Esophagus muscularis mucosa (tissue), 4 donors: Measurements from ENCODE around the gene AWAT2. TPM values are rescaled to one million over a fixed set of nuclear protein-coding genes. Genes with fewer than 3 reads are reported as not detected.

Source experiments
- DNase-seq: peaks from one replicate; pipeline ENCODE4 v3.0.0-alpha.2; 2017; ENCODE audit errors: extremely low spot score
- H3K27ac ChIP-seq, 4 donors: fragments of 200-600 bp; sonication (generic); replicated peaks in 1 of 4; 1 replicate in 3 of 4; 2 replicates in 1 of 4; pipeline ENCODE4 v1.5.1; 2016 to 2019; ENCODE audit warnings: mild to moderate bottlenecking in 1 of 4
- H3K27me3 ChIP-seq, 4 donors: fragments of 200-600 bp; sonication (generic); one replicate each; pipeline versions ENCODE4 v1.5.1 to v1.6.0; 2016 to 2019
- H3K36me3 ChIP-seq, 4 donors: fragments of 200-600 bp; sonication (generic); one replicate each; pipeline ENCODE4 v1.5.1; 2016 to 2019
- H3K4me1 ChIP-seq, 4 donors: fragments of 200-600 bp; sonication (generic); one replicate each; pipeline ENCODE4 v1.5.1; 2016 to 2019
- H3K4me3 ChIP-seq, 4 donors: fragments of 200-600 bp; sonication (generic); 1 replicate in 2 of 4; 2 replicates in 2 of 4; pipeline ENCODE4 v1.5.1; 2016 to 2019; ENCODE audit warnings: mild to moderate bottlenecking in 4 of 4, moderate library complexity in 1 of 4
- H3K9me3 ChIP-seq, 4 donors: fragments of 200-600 bp; sonication (generic); 1 replicate in 3 of 4; 2 replicates in 1 of 4; pipeline ENCODE4 v1.5.1; 2016 to 2019
- EP300 ChIP-seq: sonication (generic); formaldehyde crosslinking; IDR thresholded peaks from one replicate; pipeline ENCODE4 v1.6.1; 2017; ENCODE audit warnings: antibody characterized with exemption
- POLR2A ChIP-seq: fragments of 450-650 bp; IDR thresholded peaks from one replicate; pipeline ENCODE4 v1.6.1; 2017; ENCODE audit warnings: antibody characterized with exemption, moderate library complexity, mild to moderate bottlenecking, low read depth
- POLR2AphosphoS5 ChIP-seq, 2 donors: sonication (generic); formaldehyde crosslinking; IDR thresholded peaks; one replicate each; pipeline ENCODE4 v1.6.1; 2017; ENCODE audit warnings: antibody characterized with exemption in 2 of 2
- WGBS: methylation state at CpG from one replicate; pipeline ENCODE4 v1.1.5; 2018; 5-methylcytosine and 5-hydroxymethylcytosine counted together
- intact Hi-C: fragments of 100-400 bp; cut with DNase I; formaldehyde crosslinking; loops from one replicate; pipeline ENCODE4 v1.15.1; 2023
- total RNA-seq, 4 donors: library from RNA; depleted of rRNA; stranded (reverse); fragments of >200 nt; gene quantifications; one replicate each; pipeline versions ENCODE4 v1.1.0 to v1.2.1, GENCODE V29; 2016
- TF ChIP-seq, protein P1 (sequence below), 3 experiments: fragments of 200-600 bp in 2 of 3; fragments of 450-650 bp in 1 of 3; sonication (generic) in 2 of 3; IDR thresholded peaks; one replicate each; pipeline ENCODE4 v1.5.1; 2017 to 2019; ENCODE audit warnings: antibody characterized with exemption in 3 of 3, mild to moderate bottlenecking in 2 of 3, moderate library complexity in 1 of 3

Gene AWAT2
- total RNA-seq, 4 donors from 2014 or later, result not detected

DNA sequence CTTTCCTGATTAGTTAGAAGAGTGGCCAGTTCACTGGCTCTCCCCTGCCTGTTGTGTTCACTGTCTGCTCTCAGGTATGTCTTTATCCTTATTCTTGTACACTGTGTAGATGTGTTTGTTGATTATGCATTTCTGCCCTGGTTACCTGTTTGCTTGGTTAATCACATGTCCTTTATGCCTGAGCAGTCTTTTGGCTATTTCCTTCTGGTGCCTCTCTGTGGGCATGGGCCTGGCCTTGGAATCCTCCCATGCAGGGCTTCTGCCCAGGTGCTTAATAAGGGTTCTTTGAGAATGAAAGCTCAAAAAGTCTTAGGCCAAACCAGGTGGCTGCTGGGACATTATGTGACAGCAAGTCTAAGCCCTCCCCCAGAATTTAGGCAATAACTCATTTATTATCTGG, 39.0 kb upstream of the AWAT2 start:
- Histone ChIP-seq H3K4me1 (peaks cover 0 to 8% (median 5%) of the 10 kb centered on the region in 4 donors), H3K9me3 (no peaks in the 10 kb centered on the region), H3K36me3 (no peaks in the 10 kb centered on the region), H3K4me3 (no peak overlapping the region), H3K27me3 (no peaks in the 10 kb centered on the region), H3K27ac (no peak overlapping the region)
- intact Hi-C loops, result no loop called here
- TF ChIP-seq, protein P1, sequence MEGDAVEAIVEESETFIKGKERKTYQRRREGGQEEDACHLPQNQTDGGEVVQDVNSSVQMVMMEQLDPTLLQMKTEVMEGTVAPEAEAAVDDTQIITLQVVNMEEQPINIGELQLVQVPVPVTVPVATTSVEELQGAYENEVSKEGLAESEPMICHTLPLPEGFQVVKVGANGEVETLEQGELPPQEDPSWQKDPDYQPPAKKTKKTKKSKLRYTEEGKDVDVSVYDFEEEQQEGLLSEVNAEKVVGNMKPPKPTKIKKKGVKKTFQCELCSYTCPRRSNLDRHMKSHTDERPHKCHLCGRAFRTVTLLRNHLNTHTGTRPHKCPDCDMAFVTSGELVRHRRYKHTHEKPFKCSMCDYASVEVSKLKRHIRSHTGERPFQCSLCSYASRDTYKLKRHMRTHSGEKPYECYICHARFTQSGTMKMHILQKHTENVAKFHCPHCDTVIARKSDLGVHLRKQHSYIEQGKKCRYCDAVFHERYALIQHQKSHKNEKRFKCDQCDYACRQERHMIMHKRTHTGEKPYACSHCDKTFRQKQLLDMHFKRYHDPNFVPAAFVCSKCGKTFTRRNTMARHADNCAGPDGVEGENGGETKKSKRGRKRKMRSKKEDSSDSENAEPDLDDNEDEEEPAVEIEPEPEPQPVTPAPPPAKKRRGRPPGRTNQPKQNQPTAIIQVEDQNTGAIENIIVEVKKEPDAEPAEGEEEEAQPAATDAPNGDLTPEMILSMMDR (IDR thresholded peaks at IDR 0.05), result no peak
- TF ChIP-seq EP300 (no peak), POLR2AphosphoS5 (IDR thresholded peaks at IDR 0.05) (no peak), POLR2A (no peak)
- DNase-seq, result no peak

DNA sequence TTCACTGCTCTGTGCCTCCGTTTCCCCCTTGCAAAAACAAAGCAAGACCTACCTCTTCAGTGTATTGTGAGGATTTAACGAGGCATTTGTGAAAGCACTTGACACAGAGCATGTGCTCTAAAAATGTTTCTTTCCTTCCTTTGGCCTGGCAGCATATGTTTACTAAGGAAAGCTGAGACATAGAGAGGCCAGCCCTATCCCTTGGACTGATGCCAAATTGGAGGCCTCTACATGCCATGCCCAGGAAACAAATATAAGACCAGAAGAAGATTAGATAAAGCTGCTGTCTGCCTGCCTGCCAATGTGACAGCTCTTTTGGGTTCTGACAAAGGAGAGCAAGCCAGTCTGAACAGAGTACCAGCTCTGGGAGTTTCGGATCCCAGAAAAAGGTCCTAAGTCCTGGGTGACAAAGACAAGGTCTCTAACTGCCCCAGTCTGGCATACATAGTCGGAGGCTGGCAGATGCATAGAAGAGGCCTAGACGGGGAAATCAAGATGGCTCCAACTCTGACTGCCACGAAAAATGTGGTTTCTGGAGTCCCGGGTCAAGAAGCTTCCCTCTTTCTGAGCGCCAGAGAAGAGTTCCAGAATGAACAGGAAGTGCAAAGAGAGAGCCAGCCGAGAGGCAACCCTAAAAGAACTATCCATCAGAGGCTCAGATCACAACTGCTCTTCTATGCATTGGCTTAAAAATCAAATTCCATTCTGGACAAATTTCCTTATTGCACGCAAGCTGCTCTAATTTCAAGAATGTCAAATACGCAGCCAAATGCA, 38.3 kb upstream of the AWAT2 start:
- intact Hi-C loops, result no loop called here
- no peaks in the 10 kb centered on the region for H3K36me3 ChIP-seq
- WGBS, result 53% methylated on average over 11 of the region's 11 CpGs
- TF ChIP-seq, protein P1 (IDR thresholded peaks at IDR 0.05), result no peak
- no peak for TF ChIP-seq POLR2AphosphoS5 (IDR thresholded peaks at IDR 0.05)
- no peak for TF ChIP-seq POLR2A
- no peak for TF ChIP-seq EP300
- DNase-seq, result no peak
- H3K4me3 ChIP-seq, result no peak overlapping the region
- peak overlapping the region in 2 of 4 donors; percentile 4 to 5 for H3K27ac ChIP-seq
- H3K4me1 ChIP-seq, result peaks cover 0 to 8% (median 5%) of the 10 kb centered on the region in 4 donors
- no peaks in the 10 kb centered on the region for H3K27me3 ChIP-seq
- H3K9me3 ChIP-seq, result no peaks in the 10 kb centered on the region

DNA sequence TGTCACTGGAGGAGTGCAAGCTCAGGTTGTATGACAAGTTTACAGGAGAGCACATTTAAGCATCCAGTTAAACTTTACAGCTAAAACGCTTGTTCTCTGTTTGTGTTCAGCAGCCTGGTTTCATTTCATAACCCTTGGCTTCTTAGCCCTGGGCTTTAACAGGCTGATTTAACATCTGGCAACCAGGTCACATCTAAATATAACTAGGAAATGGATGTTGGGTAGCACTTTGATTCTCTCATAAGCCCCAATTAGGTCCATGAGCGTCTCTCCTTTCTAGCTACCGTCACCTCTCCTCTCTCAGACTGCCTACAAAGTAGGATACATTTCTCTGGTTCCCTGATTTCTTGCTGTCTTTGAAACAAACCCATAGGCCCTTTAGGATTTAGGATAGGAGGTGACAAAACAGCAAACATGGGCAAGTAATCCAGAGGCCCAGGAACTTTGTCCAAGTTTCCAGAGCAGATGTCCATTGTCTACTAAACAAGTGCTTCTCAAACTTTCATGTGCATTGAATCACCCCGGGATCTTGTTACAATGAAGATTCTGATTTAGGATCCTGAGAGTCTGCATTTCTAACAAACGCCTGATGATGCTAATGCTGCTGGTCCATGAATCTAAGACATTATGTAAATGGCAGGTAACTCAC, 35.0 kb upstream of the AWAT2 start:
- Histone ChIP-seq H3K4me1 (peaks cover 0 to 8% (median 5%) of the 10 kb centered on the region in 4 donors), H3K27me3 (no peaks in the 10 kb centered on the region), H3K27ac (no peak overlapping the region), H3K4me3 (no peak overlapping the region), H3K36me3 (no peaks in the 10 kb centered on the region), H3K9me3 (no peaks in the 10 kb centered on the region)
- TF ChIP-seq POLR2AphosphoS5 (IDR thresholded peaks at IDR 0.05), result no peak
- TF ChIP-seq, protein P1 (IDR thresholded peaks at IDR 0.05), result no peak
- no peak for TF ChIP-seq EP300
- TF ChIP-seq POLR2A, result no peak
- intact Hi-C loops, result no loop called here
- WGBS, result 70% methylated on average over 5 of the region's 5 CpGs
- no peak for DNase-seq

DNA sequence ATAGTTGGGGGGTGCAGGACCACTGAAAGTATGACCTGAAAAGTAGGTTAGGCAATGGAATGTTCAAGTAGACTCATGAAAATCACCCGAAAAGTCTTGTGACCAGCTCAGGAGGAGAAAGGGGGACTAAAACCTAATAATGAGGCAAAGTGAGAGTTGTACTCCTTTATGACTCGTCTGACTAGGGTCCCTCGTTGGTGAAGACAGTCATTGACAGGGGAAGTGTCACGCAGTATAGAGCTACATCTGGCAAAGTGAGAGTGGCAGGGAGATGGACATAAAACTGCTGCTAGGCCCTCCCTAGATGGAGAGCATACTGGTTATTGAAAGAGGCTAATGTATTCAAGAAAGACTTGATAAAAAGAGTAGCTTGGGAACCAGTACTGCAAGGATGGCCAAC, 33.0 kb upstream of the AWAT2 start:
- H3K27me3 ChIP-seq, result no peaks in the 10 kb centered on the region
- no peak overlapping the region for H3K4me3 ChIP-seq
- H3K4me1 ChIP-seq, result peaks cover 0 to 3% (median 3%) of the 10 kb centered on the region in 4 donors
- TF ChIP-seq POLR2AphosphoS5 (IDR thresholded peaks at IDR 0.05) (no peak), POLR2A (no peak), EP300 (no peak)
- TF ChIP-seq, protein P1 (IDR thresholded peaks at IDR 0.05), result no peak
- H3K36me3 ChIP-seq, result no peaks in the 10 kb centered on the region
- no peak for DNase-seq
- no peak overlapping the region for H3K27ac ChIP-seq
- intact Hi-C loops, result no loop called here
- WGBS, result 65% methylated on average over 4 of the region's 4 CpGs
- H3K9me3 ChIP-seq, result no peaks in the 10 kb centered on the region
